Neuronal stem cell (in vitro differentiated cells): ENCODE results near the gene PROSER2.

Source experiments
- DNase-seq: peaks from one replicate; pipeline ENCODE4 v3.0.0-alpha.2; 2013; ENCODE audit warnings: low spot score
- H2AFZ ChIP-seq: one replicate; pipeline ENCODE4 v1.6.1; 2013; ENCODE audit warnings: mild to moderate bottlenecking, low read length, inconsistent platforms
- H2AK5ac ChIP-seq: 2 replicates; pipeline ENCODE4 v1.6.1; 2013; ENCODE audit warnings: low read depth, mild to moderate bottlenecking, inconsistent platforms, low read length, moderate library complexity, mixed read lengths
- H2BK120ac ChIP-seq: 2 replicates; pipeline ENCODE4 v1.6.1; 2013; ENCODE audit warnings: low read depth, mild to moderate bottlenecking, inconsistent platforms, low read length, moderate library complexity, mixed read lengths
- H2BK12ac ChIP-seq: one replicate; pipeline ENCODE4 v1.6.1; 2013; ENCODE audit warnings: low read length, inconsistent platforms
- H2BK15ac ChIP-seq: 2 replicates; pipeline ENCODE4 v1.6.1; 2013; ENCODE audit warnings: mild to moderate bottlenecking, low read length, inconsistent platforms, mixed read lengths
- H2BK5ac ChIP-seq: one replicate; pipeline ENCODE4 v1.6.1; 2013; ENCODE audit warnings: inconsistent platforms, mild to moderate bottlenecking, low read length, moderate library complexity
- H3K14ac ChIP-seq: one replicate; pipeline ENCODE4 v1.6.1; 2013; ENCODE audit warnings: low read length, inconsistent platforms
- H3K18ac ChIP-seq: 2 replicates; pipeline ENCODE4 v1.6.1; 2013; ENCODE audit warnings: low read length, inconsistent platforms
- H3K23ac ChIP-seq: 2 replicates; pipeline ENCODE4 v1.6.1; 2013; ENCODE audit warnings: low read depth, mild to moderate bottlenecking, mixed read lengths, low read length, inconsistent platforms; ENCODE audit not compliant: poor library complexity
- H3K27ac ChIP-seq: replicated peaks from 3 replicates; pipeline ENCODE4 v1.5.1; 2013; ENCODE audit warnings: low read length, inconsistent platforms
- H3K27me3 ChIP-seq, 3 experiments: 2 replicates each; pipeline ENCODE4 v1.6.1; 2013; ENCODE audit warnings: low read length in 3 of 3, mild to moderate bottlenecking in 2 of 3, inconsistent platforms in 1 of 3, low read depth in 1 of 3, mixed read lengths in 1 of 3, moderate library complexity in 1 of 3; ENCODE audit not compliant: control insufficient read depth in 3 of 3, insufficient read depth in 3 of 3
- H3K36me3 ChIP-seq, 2 donors: replicated peaks in 1 of 2; 2 replicates each; pipeline ENCODE4 v1.6.1; 2013; ENCODE audit warnings: low read length in 2 of 2; ENCODE audit not compliant: control insufficient read depth in 2 of 2, insufficient read depth in 2 of 2
- H3K4ac ChIP-seq: 2 replicates; pipeline ENCODE4 v1.6.1; 2013; ENCODE audit warnings: inconsistent platforms, mild to moderate bottlenecking, low read length, moderate library complexity
- H3K4me1 ChIP-seq, 2 donors: 1 replicate in 1 of 2; 2 replicates in 1 of 2; pipeline ENCODE4 v1.6.1; 2013; ENCODE audit warnings: low read length in 2 of 2, low read depth in 1 of 2; ENCODE audit not compliant: control insufficient read depth in 2 of 2, insufficient read depth in 1 of 2
- H3K4me2 ChIP-seq: one replicate; pipeline ENCODE4 v1.6.1; 2013; ENCODE audit warnings: mild to moderate bottlenecking, low read length, inconsistent platforms; ENCODE audit not compliant: insufficient read depth, poor library complexity, severe bottlenecking
- H3K4me3 ChIP-seq, 2 donors: 2 replicates each; pipeline ENCODE4 v1.5.1; 2013; ENCODE audit warnings: low read length in 2 of 2, mild to moderate bottlenecking in 2 of 2, inconsistent platforms in 1 of 2, moderate library complexity in 1 of 2
- H3K79me1 ChIP-seq: one replicate; pipeline ENCODE4 v1.6.1; 2013; ENCODE audit warnings: low read depth, mild to moderate bottlenecking, inconsistent platforms, low read length, moderate library complexity
- H3K9ac ChIP-seq: one replicate; pipeline ENCODE4 v1.6.1; 2013; ENCODE audit warnings: mild to moderate bottlenecking, low read depth, low read length, inconsistent platforms; ENCODE audit not compliant: poor library complexity
- H3K9me3 ChIP-seq, 2 donors: replicated peaks in 1 of 2; 2 replicates each; pipeline versions ENCODE3 to v1.6.1; 2013; ENCODE audit warnings: low read length in 2 of 2, mild to moderate bottlenecking in 2 of 2, inconsistent platforms in 1 of 2, low read depth in 1 of 2, mixed read lengths in 1 of 2, moderate library complexity in 1 of 2; ENCODE audit not compliant: control insufficient read depth in 2 of 2, insufficient read depth in 1 of 2
- H4K8ac ChIP-seq: one replicate; pipeline ENCODE4 v1.6.1; 2013; ENCODE audit warnings: low read depth, mild to moderate bottlenecking, inconsistent platforms, low read length, moderate library complexity
- H4K91ac ChIP-seq: one replicate; pipeline ENCODE4 v1.6.1; 2013; ENCODE audit warnings: low read length, low read depth, mild to moderate bottlenecking, inconsistent platforms; ENCODE audit not compliant: poor library complexity
- WGBS, 2 donors: extraction: QIAGEN DNeasy Blood & Tissue Kit; methylation state at CpG; one replicate each; pipeline ENCODE4 v1.1.7; 2013; ENCODE audit warnings: missing lambda C conversion rate in 2 of 2, mixed read lengths in 1 of 2; ENCODE audit not compliant: insufficient read length in 2 of 2, insufficient replicate concordance in 1 of 2; ENCODE audit errors: extremely low coverage in 2 of 2; 5-methylcytosine and 5-hydroxymethylcytosine counted together

The PROSER2 gene

DNA sequence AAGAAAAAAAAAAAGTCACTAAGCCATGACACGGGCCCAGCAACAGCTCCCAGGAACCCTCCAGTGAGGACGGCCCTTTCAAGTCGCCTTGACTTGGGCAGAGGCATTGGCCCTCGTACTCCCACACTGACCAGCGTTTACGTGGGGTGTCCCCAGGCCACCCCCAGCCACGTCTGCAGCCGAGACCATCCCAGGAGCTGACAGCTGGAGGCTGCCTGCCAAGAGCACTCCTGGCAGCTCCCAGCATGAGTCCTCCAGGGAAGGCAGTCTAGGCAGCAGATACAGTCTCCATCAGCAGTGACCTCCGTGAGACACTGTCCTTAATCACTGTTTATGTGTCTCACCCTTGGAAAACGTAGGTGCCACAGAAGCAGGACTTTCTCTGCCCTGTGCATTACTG, 86.5 kb downstream of the PROSER2 start:
- Histone ChIP-seq H3K36me3 (no peaks in the 10 kb centered on the region), H3K27ac (no peak overlapping the region), H2BK5ac (peak overlapping the region; percentile 87), H3K4me2 (no peak overlapping the region), H2BK120ac (no peak overlapping the region), H3K27me3 (no peaks in the 10 kb centered on the region), H3K9me3 (peaks cover 0 to 2% of the 10 kb centered on the region in 2 donors), H4K91ac (no peak overlapping the region), H3K4me3 (no peak overlapping the region), H3K4me1 (peaks cover 6 to 10% of the 10 kb centered on the region in 2 donors), H3K14ac (peak overlapping the region; percentile 17), H3K4ac (no peak overlapping the region), H2AK5ac (peak overlapping the region; percentile 90), H3K23ac (no peak overlapping the region), H2AFZ (no peak overlapping the region), H4K8ac (no peak overlapping the region), H2BK15ac (no peak overlapping the region), H2BK12ac (peak overlapping the region; percentile 94), H3K9ac (no peak overlapping the region), H3K79me1 (no peaks in the 10 kb centered on the region), H3K18ac (peak overlapping the region; percentile 83)
- WGBS, 2 donors, result no CpG with 5 or more reads among the region's 10 CpGs
- no peak for DNase-seq

DNA sequence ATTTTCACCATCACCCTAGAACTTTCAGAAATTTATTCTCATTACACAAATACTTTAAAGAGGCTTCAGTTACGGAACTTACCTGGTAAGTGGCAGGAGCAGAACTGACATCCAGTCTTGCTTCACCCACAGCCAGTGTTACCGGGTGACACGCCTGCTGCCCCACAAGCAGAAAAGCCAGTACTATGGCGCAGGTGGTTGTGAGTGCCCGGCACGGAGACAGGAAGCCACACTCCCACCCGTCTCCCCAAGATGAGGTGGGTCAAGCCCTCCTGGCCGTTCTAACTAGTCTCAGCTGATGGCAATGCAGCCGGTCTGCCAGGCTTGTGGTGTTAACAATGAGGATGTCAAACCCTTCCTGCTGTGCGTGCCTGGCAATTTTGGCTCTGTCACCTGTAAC, 86.9 kb downstream of the PROSER2 start:
- no peak overlapping the region for H3K4me2 ChIP-seq
- H2BK15ac ChIP-seq, result no peak overlapping the region
- H2BK12ac ChIP-seq, result no peak overlapping the region
- H3K79me1 ChIP-seq, result no peaks in the 10 kb centered on the region
- H3K27ac ChIP-seq, result no peak overlapping the region
- H2BK5ac ChIP-seq, result no peak overlapping the region
- H3K36me3 ChIP-seq, result no peaks in the 10 kb centered on the region
- peaks cover 6 to 10% of the 10 kb centered on the region in 2 donors for H3K4me1 ChIP-seq
- no peak overlapping the region for H4K8ac ChIP-seq
- H2BK120ac ChIP-seq, result no peak overlapping the region
- peaks cover 0 to 2% of the 10 kb centered on the region in 2 donors for H3K9me3 ChIP-seq
- no peak overlapping the region for H2AFZ ChIP-seq
- no peak for DNase-seq
- no peak overlapping the region for H4K91ac ChIP-seq
- H3K4me3 ChIP-seq, result no peak overlapping the region
- H3K23ac ChIP-seq, result no peak overlapping the region
- no peaks in the 10 kb centered on the region for H3K27me3 ChIP-seq
- no peak overlapping the region for H3K14ac ChIP-seq
- WGBS, 2 donors, result no CpG with 5 or more reads among the region's 10 CpGs
- peak overlapping the region; percentile 5 for H3K18ac ChIP-seq
- no peak overlapping the region for H3K9ac ChIP-seq
- H3K4ac ChIP-seq, result no peak overlapping the region
- no peak overlapping the region for H2AK5ac ChIP-seq

DNA sequence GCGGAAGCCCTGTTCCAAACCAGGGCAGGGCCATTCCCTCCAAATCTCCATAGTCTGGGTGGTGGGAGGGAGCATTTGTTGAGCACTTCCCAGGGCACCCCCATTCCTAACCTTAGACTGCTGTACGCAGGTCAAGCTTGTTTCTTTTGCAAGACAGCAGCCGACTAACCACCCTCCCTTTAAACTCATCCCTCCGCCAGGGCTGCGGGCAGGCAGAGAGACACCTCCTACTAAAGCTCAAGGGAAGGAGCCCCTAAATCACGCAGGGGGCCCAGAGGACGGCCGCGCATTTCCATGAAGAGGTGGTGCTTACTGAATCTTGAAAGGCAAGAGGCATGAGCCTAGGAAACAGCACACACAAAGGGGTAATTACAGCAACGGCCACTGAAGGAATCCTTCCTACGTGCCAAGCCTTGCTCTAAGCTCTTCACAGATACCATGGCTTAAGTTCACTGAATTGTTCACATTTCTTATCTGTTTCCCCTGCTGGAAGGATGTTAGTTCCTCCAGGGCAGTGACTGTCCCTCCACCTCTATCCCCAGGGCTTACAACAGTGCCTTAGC, 90.0 kb downstream of the PROSER2 start:
- peak overlapping the region; percentile 33 for H4K8ac ChIP-seq
- H4K91ac ChIP-seq, result no peak overlapping the region
- no peak overlapping the region for H2BK5ac ChIP-seq
- H3K27ac ChIP-seq, result no peak overlapping the region
- no peak for DNase-seq
- no peak overlapping the region for H3K4me2 ChIP-seq
- H3K36me3 ChIP-seq, result no peaks in the 10 kb centered on the region
- peaks cover 0 to 2% of the 10 kb centered on the region in 2 donors for H3K9me3 ChIP-seq
- no peaks in the 10 kb centered on the region for H3K79me1 ChIP-seq
- no peak overlapping the region for H3K14ac ChIP-seq
- H2BK15ac ChIP-seq, result no peak overlapping the region
- no peak overlapping the region for H2BK120ac ChIP-seq
- no peaks in the 10 kb centered on the region for H3K27me3 ChIP-seq
- H3K4me3 ChIP-seq, result no peak overlapping the region
- H2AFZ ChIP-seq, result peak overlapping the region; percentile 81
- H3K9ac ChIP-seq, result no peak overlapping the region
- H2BK12ac ChIP-seq, result no peak overlapping the region
- no CpG with 5 or more reads among the region's 11 CpGs for WGBS, 2 donors
- H2AK5ac ChIP-seq, result no peak overlapping the region
- H3K4ac ChIP-seq, result no peak overlapping the region
- H3K18ac ChIP-seq, result peak overlapping the region; percentile 39
- no peak overlapping the region for H3K23ac ChIP-seq
- H3K4me1 ChIP-seq, result peaks cover 3 to 10% of the 10 kb centered on the region in 2 donors

DNA sequence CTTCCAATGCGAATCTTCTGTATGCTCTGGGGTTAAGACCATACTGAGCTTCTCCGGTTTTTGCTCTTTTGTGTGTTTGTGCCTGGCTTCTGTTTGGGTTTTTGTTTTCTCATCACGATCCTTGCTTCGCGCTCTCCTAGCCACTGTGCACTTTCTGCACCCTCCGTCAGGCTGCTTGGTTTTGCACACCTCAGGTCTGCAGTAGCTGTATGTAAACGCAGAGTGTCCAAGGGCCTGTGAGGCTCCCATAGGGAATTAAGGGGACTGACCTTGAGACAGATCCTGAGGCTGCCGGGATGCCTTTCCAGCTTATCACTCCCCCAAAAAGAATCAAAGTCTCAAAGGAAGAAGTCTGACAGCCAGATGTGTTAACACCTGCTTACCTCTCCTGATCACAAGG, 95.2 kb downstream of the PROSER2 start:
- no peak overlapping the region for H2AFZ ChIP-seq
- H3K36me3 ChIP-seq, result peaks cover 12 to 39% of the 10 kb centered on the region in 2 donors
- H3K4me2 ChIP-seq, result no peak overlapping the region
- H3K23ac ChIP-seq, result no peak overlapping the region
- no peak overlapping the region for H3K18ac ChIP-seq
- peaks cover 0 to 3% of the 10 kb centered on the region in 2 donors for H3K9me3 ChIP-seq
- H3K9ac ChIP-seq, result no peak overlapping the region
- H2BK12ac ChIP-seq, result no peak overlapping the region
- H3K79me1 ChIP-seq, result no peaks in the 10 kb centered on the region
- H3K14ac ChIP-seq, result no peak overlapping the region
- H3K4me1 ChIP-seq, result peaks cover 0 to 4% of the 10 kb centered on the region in 2 donors
- H3K27ac ChIP-seq, result no peak overlapping the region
- WGBS, 2 donors, result no CpG with 5 or more reads among the region's 8 CpGs
- H2BK15ac ChIP-seq, result no peak overlapping the region
- no peak overlapping the region for H2BK5ac ChIP-seq
- H3K4ac ChIP-seq, result no peak overlapping the region
- H2BK120ac ChIP-seq, result no peak overlapping the region
- DNase-seq, result no peak
- no peak overlapping the region for H4K91ac ChIP-seq
- no peak overlapping the region for H2AK5ac ChIP-seq
- no peak overlapping the region for H4K8ac ChIP-seq
- no peak overlapping the region for H3K4me3 ChIP-seq
- no peaks in the 10 kb centered on the region for H3K27me3 ChIP-seq
